H1 (cell line): Measurements from ENCODE around the gene RILP. TPM values are rescaled to one million over a fixed set of nuclear protein-coding genes. Genes with fewer than 3 reads are reported as not detected.

Source experiments
- CBX5 ChIP-seq: fragments of 300-800, 300-1000 bp; sonication (generic); IDR thresholded peaks from 2 replicates; pipeline ENCODE4 v1.7.1; 2016; ENCODE audit warnings: antibody characterized with exemption, low read length, low read depth
- CHD2 ChIP-seq: IDR thresholded peaks from 2 replicates; pipeline ENCODE4 v1.6.1; 2012; ENCODE audit warnings: low read length, improper control_type of control experiment
- CHD7 ChIP-seq: fragments of 300-600 bp; sonication (generic); IDR thresholded peaks from 2 replicates; pipeline ENCODE4 v1.7.1; 2012; ENCODE audit warnings: low read length, moderate library complexity, mild to moderate bottlenecking, inconsistent platforms; ENCODE audit not compliant: insufficient replicate concordance
- GTF2F1 ChIP-seq: IDR thresholded peaks from 2 replicates; pipeline ENCODE4 v1.6.1; 2012; ENCODE audit warnings: low read depth, low read length, improper control_type of control experiment, borderline replicate concordance
- HDAC2 ChIP-seq, 2 experiments: fragments of 300-600 bp in 1 of 2; sonication (generic) in 1 of 2; IDR thresholded peaks; 2 replicates each; pipeline ENCODE4 v1.6.1; 2011 to 2012; ENCODE audit warnings: low read depth in 2 of 2, low read length in 2 of 2, mild to moderate bottlenecking in 2 of 2, moderate library complexity in 2 of 2, borderline replicate concordance in 1 of 2, inconsistent platforms in 1 of 2
- HDAC6 ChIP-seq: IDR thresholded peaks from one replicate; pipeline ENCODE4 v1.7.1; 2012; ENCODE audit warnings: low read depth, mild to moderate bottlenecking, inconsistent platforms, low read length, moderate library complexity
- JUN ChIP-seq: IDR thresholded peaks from 2 replicates; pipeline ENCODE4 v1.6.1; 2011; ENCODE audit warnings: low read depth, mild to moderate bottlenecking, improper control_type of control experiment, low read length
- KDM1A ChIP-seq: fragments of 200-600, 300-600 bp; sonication (generic); IDR thresholded peaks from 2 replicates; pipeline ENCODE4 v1.7.1; 2016; ENCODE audit warnings: mild to moderate bottlenecking, low read length, borderline replicate concordance
- SAP30 ChIP-seq: fragments of 300-600 bp; sonication (generic); IDR thresholded peaks from 2 replicates; pipeline ENCODE4 v1.7.1; 2012; ENCODE audit warnings: low read length, moderate library complexity, mild to moderate bottlenecking, inconsistent platforms; ENCODE audit not compliant: insufficient read depth, insufficient replicate concordance
- SIX5 ChIP-seq: IDR thresholded peaks from 2 replicates; pipeline ENCODE4 v1.6.1; 2011; ENCODE audit warnings: mild to moderate bottlenecking, low read depth, low read length
- polyA plus RNA-seq, 7 experiments: library from polyadenylated mRNA; depleted of rRNA in 3 of 7; stranded (reverse) in 5 of 7; unstranded in 2 of 7; fragments of >200 nt in 5 of 7; fragments of 200-250 nt in 2 of 7; gene quantifications; 1 replicate in 5 of 7; 2 replicates in 1 of 7; 4 replicates in 1 of 7; pipeline versions ENCODE4 v1.2.1 to v1.2.3, GENCODE V29; 2011 to 2013; ENCODE audit warnings: missing spikeins in 2 of 7, mixed read lengths in 2 of 7
- total RNA-seq: library from RNA; stranded (reverse); fragmentation: NEBNext Ultra II Directional; extraction: Animal tissue kit (Norgen Biotek cat#: 25700); gene quantifications from 2 replicates; pipeline ENCODE4 v1.2.1, GENCODE V29; 2021

RILP gene
- total and polyA plus RNA-seq, 2 of the 8 experiments (the other 6 are each of a cell fraction or from before 2014, with no cell fraction given) = 6.8 to 7.2 TPM

DNA sequence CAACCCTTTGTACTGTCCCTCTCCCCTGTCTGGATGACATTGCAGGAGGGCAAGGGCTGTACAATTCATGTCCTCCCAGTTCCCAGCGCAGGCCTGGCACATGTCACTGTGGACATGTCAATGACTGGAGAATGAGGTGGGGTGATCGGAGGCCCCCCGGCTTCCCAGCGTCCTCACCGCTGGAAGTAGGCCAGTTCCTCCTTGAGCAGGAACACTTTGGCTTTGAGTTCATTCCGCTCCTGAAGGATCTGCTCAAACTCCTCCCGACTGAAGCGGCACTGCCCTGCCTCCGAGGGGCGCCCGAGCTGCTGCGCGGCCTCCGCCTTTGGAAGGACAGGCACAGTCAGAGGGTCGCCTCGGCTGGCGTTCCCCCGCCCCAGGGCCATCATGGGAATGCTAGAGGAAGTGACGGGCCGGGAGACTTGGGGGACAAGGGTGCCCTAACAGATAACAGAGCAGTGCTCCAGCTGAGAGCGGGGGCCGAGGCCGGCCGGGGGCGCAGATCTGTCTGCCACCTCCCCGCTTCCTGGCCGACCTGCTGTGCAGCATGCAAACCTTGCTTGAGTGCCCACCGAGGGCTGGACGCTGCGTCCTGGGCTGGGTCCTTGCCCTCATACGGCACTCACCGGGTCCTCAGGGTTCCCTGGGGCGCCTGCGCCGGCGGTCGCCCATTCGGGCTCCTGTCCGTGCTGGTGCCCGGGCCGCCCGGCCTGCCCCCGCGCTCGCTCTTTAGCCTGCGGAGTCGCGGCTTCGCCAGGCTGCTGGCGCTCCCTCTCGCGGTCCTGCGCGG is 1.3 kb downstream of the RILP start (continued):
- TF ChIP-seq CHD7 (no peak), KDM1A (peak; percentile 57; the same call in 1 of the 2 replicates), SIX5 (no peak), CHD2 (no peak), HDAC2 (IDR thresholded peaks at IDR 0.05; ENCODE audit: borderline replicate concordance in 1 of 2, low read depth in 2 of 2, low read length in 2 of 2) (peak; percentile 55 to 80; a peak in 2 of 4 replicates), CBX5 (no peak), SAP30 (no peak), HDAC6 (no peak), JUN (no peak), GTF2F1 (no peak)
